Left renal cortex interstitium (tissue), 4 donors: ENCODE results near the gene TAS2R42. TPM values are rescaled to one million over a fixed set of nuclear protein-coding genes. Genes with fewer than 3 reads are reported as not detected.

ENCODE experiments used
- DNase-seq, 4 donors: peaks; one replicate each; pipeline ENCODE4 v3.0.0-alpha.2; 2013; ENCODE audit warnings: low read depth in 4 of 4, low spot score in 2 of 4, missing footprints in 1 of 4
- polyA plus RNA-seq, 4 donors: library from polyadenylated mRNA; unstranded; fragments of 120-200 nt; gene quantifications; one replicate each; pipeline ENCODE4 v1.2.1, GENCODE V29; 2013; ENCODE audit not compliant: insufficient read length in 4 of 4

Gene TAS2R42
- polyA plus RNA-seq, 4 donors, result 0.17 TPM; not detected in 3

DNA sequence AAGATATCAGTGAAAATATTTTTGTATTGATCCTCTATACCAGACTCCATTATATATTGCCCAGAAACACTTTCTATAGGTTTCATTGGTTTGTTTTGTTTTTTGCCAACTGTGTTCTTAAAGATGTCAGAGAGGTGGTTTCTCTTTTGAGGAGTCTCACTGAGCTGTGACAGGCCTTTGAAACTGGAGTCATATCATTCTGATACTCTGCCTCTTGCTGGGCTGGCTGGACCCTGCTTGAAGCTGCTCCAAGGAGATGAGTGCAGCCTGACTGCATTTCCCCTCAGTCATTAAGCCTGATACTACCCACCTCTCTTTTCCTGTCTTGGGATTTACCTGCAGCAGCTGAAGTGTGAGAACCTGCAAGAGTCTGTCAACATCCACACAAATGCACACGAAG, 35.9 kb downstream of the TAS2R42 start:
- DNase-seq, result no peak

DNA sequence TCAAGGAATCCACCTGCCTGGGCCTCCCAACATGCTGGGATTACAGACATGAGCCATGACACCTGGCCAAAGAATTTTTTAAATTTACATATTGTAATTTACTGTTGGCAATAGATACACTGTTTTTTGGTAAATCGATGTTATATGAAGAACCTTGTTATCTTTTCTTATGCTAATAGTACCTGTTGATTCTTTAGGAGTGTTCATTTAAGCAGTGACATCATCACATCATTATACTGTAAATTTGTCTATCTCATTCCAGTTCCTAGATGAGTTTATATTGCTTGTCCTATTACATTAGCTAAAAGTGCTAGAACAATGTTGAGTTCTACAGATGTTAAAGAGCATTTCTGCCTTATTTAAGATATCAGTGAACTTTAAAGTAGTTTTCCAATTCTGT, 39.3 kb downstream of the TAS2R42 start:
- no peak for DNase-seq

DNA sequence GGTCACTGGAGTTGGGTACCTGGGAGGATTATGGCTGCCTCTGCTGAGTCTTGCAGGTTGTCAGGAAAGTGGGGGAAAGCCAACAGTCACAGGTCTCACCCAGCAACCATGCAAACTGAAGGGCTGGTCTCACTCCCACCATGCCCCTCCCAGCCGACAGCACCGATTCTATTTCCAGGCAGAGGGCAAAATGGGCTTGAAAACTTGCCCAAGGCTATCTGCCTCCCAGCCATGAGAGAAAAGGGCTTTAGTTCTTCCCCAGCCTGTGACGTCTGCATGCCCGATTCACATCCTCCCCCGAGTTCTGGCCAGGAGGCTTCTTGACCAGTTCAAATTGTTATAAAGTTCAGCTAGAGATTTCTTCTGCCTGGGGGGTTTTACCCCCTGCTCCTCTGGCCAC, 42.4 kb downstream of the TAS2R42 start:
- no peak for DNase-seq

DNA sequence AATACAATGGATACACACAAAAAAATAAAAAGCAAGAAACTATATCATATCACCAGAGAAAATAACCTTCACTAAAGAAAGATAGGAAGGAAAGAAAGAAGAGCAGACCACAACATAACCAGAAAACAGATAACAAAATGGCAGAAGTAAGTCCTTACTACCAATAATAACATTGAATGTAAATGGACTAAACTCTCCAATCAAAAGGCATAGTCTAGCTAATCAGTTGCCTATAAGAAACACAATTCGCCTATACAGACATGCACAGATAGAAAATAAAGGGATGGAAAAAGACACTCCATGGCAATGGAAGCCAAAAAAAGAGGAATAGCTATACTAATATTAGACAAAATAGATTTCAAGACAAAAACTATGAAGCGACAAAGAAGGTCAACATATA, 43.4 kb downstream of the TAS2R42 start:
- DNase-seq, result no peak

DNA sequence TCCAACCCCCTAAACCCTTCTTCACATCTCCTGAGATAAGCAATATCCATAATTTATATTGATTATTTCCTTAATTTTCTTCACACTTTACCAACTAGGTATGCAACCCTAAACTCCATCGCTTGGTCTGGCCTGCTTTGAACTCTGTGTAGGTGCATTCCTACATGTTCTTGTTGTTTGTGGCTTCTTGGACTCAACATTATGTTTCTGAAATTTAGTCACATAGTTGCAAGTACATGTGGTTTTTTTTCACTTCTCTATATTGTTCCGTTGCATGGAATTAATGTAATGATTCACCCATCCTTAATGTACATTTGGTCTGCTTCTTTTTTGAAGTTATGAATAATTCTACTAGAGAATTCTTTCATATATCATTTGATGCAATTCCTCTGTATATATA, 50.7 kb downstream of the TAS2R42 start:
- DNase-seq, result no peak

Other genes starting within 250 kb of the TAS2R42 start
- gene TAS2R14, start 247.7 kb downstream of the TAS2R42 start, polyA plus RNA-seq, result 1 to 10 TPM; 2.1 to 5.8 (median 3.4) TPM
- gene TAS2R50, start 200.0 kb downstream of the TAS2R42 start, polyA plus RNA-seq, result under 1 TPM in 1 of 4 donors, not detected in 3; 0.14 TPM
- 1 to 10 TPM in 3 of 4 donors, under 1 TPM in 1; 0.38 to 4.1 (median 1.8) TPM for gene TAS2R20, start 188.6 kb downstream of the TAS2R42 start, polyA plus RNA-seq
- gene TAS2R19, start 164.3 kb downstream of the TAS2R42 start, polyA plus RNA-seq, result 1 to 10 TPM in 2 of 4 donors, under 1 TPM in 2; 0.79 to 2.1 (median 1.3) TPM
- gene TAS2R31, start 155.5 kb downstream of the TAS2R42 start, polyA plus RNA-seq, result 1 to 10 TPM in 3 of 4 donors, under 1 TPM in 1; 0.71 to 2.0 (median 1.6) TPM
- gene TAS2R46, start 124.6 kb downstream of the TAS2R42 start, polyA plus RNA-seq, result under 1 TPM in 3 of 4 donors, not detected in 1; 0.14 to 0.24 (median 0.23) TPM
- gene TAS2R43, start 94.6 kb downstream of the TAS2R42 start, polyA plus RNA-seq, result under 1 TPM in 3 of 4 donors, not detected in 1; 0.31 to 0.81 (median 0.66) TPM
- gene TAS2R30, start 52.3 kb downstream of the TAS2R42 start, polyA plus RNA-seq, result under 1 TPM in 3 of 4 donors, not detected in 1; 0.16 to 0.26 (median 0.22) TPM
- gene SMIM10L1, start 15.7 kb downstream of the TAS2R42 start, polyA plus RNA-seq, result 10 to 100 TPM; 16.5 to 18.3 (median 17.7) TPM
- not detected for gene PRB3, start 82.8 kb upstream of the TAS2R42 start, polyA plus RNA-seq
- gene PRB4, start 123.5 kb upstream of the TAS2R42 start, polyA plus RNA-seq, result not detected
- not detected for gene PRB2, start 208.6 kb upstream of the TAS2R42 start, polyA plus RNA-seq